Right ventricle myocardium inferior (tissue), 1 donor: ENCODE measurements around the gene DYNC1I1. TPM values are rescaled to one million over a fixed set of nuclear protein-coding genes. Genes with fewer than 3 reads are reported as not detected.
"Not testable (repeated sequence)": the region's sequence is repeated elsewhere in the genome, so short reads cannot be mapped to it uniquely, and the experiment has no call there.

Experiments used
- ATAC-seq: fragments of 200-7000 bp; cut with Tn5 transposase; one replicate; pipeline ENCODE4 v1.9.1; 2020; ENCODE audit warnings: mild to moderate bottlenecking, moderate library complexity
- DNase-seq: peaks from one replicate; pipeline ENCODE4 v3.0.0; 2021; ENCODE audit errors: missing footprints
- intact Hi-C: fragments of 100-400 bp; cut with DNase I; formaldehyde crosslinking; loops from one replicate; pipeline ENCODE4 v1.11.0; 2022
- total RNA-seq: library from RNA; stranded (reverse); fragmentation: NEBNext Ultra II Directional; extraction: Animal tissue kit (Norgen Biotek cat#: 25700); gene quantifications from one replicate; pipeline ENCODE4 v1.2.1, GENCODE V29; 2021
- donor health status: DM: no; HTN: yes; CAD: no; lungs with severe emphysema.

DYNC1I1 gene
- total RNA-seq, 1 donor from 2014 or later: 30.7 TPM

DNA sequence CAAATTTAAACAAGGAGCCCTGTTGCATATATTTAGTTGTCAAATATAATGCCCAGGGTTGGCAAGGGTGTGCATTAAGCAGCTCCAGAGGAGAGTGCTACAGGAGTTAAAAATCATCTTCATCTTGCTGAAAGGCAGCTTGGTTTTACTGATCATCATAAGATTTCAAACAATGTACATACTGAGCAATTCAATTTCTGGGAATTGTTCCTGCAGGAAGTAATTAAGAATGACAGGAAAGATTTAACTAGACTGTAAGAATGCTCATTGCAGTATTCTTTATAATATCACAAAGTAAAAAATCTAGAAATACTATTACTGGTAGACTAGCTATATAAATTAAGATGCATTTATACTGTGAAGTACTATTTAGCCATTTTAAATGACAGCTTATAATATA is 153.6 kb downstream of the DYNC1I1 start:
- DNase-seq (no peak), ATAC-seq (no peak)
- intact Hi-C loops: no loop called here

DNA sequence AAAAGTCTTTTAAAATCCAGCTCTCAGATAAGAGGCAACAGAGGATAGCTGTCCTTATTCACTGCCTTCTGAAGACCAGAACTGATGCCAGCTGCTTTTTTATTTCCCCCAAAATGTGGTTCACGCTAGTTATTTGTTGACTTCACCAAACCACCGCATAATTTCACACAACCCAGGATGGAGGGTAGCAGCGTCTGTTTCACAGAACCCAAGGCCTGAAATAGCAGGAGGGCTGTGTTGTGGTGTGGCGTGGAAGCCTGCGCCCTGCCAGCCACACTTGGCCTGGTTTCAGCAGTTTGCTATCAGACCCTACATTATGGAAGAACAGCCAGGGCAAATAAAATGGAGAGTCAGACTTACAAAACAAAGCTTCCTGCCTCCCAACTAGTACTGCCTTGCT is 155.4 kb downstream of the DYNC1I1 start:
- DNase-seq (no peak), ATAC-seq (peak; percentile 88)
- intact Hi-C loops: no loop called here

DNA sequence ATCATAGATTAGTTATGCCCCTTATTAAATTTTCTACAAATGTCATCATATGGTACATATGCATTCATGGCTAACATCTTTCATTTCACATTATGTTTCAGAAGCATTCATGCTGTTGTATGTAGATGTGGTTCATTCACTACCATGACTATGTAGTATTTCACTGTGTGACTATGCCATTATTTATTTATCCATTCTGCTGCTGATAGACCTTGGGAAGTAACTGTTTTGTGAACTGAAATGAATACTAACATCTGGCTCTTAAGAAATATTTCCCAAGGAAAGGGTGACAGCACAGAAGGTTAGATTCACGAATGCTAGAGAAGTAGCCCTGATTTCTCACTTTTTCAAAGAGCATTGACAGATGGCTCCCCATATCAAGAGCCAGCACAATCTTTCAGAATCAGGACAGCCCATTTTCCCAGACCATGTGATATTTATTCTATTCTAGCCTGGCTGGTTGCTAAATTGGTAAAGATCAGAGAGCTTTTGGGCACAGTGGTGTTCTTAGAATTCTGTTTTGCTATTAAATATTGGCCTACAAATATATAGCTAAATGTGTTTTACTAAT is 157.4 kb downstream of the DYNC1I1 start:
- ATAC-seq (no peak), DNase-seq (no peak)
- intact Hi-C loops: no loop called here

DNA sequence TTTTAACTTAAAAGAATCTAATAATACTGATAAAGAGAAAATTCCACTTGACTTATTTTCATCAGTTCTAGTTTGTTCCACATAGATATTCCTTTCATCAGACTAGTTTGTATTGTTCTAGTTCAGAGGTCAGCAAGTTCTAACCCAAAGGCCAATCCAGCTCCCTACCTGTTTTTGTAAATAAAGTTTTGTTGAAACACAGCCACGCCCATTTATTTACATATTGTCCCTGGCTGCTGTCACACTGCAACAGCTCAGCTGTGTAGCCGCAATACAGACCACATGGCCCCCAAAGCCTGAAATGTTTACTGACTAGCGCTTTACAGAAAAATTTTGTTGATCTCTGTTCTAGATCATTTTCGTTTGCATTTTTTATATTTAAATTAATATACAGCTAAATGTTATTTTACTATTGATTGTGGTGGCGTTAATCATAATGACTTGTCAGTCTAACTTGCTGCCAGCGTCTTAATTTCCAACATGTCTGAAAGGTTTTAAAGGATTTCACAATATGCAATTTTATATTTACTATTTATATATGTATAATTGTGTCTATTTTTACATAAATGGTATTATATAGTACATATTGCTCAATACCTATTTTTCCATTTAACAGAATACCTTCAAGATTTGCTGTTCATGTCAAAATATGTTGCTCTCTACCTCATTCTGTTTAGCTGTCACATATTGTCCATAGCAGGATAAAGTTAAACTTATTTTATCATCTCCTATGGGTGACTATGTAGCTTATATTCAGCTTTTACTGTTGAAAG is 159.3 kb downstream of the DYNC1I1 start:
- ATAC-seq: no peak
- intact Hi-C loops: no loop called here

DNA sequence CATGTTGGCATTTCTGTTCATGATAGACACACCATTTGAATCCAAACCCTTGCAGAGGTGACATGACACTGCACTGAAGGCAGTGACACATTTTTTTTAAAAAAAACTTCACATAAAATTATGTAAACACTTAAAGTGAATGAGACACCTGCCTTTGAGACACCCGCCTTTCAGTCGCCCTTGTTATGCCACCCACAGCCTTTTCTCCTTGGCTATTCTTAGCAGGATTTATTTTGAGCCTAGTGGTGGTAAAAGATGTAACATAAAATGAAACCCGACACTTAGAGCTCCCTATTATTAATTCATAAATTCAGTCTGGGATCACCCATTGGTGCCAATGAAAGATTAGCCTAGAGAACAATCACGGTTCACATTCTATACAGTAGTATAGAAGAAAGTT is 161.3 kb downstream of the DYNC1I1 start:
- intact Hi-C loops: no loop called here
- ATAC-seq (peak; percentile 34), DNase-seq (no peak)

More for the DNA sequence above, 159.3 kb downstream of the DYNC1I1 start:
- no peak for DNase-seq

DNA sequence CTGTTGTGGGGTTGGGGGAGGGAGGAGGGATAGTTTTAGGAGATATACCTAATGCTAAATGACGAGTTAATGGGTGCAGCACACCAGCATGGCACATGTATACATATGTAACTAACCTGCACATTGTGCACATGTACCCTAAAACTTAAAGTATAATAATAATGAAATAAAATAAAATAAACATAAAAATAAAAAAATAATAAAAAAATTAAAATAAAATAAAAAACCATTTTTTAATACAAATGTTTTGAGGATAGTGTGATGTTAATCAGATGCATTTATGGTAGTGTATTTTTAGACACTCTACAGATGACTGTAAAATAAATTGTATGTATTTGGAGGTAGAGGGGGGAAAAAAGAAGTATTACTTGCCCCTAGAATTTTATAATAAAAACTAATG is 172.5 kb downstream of the DYNC1I1 start:
- intact Hi-C loops, DNase-seq: not testable (repeated sequence)

DNA sequence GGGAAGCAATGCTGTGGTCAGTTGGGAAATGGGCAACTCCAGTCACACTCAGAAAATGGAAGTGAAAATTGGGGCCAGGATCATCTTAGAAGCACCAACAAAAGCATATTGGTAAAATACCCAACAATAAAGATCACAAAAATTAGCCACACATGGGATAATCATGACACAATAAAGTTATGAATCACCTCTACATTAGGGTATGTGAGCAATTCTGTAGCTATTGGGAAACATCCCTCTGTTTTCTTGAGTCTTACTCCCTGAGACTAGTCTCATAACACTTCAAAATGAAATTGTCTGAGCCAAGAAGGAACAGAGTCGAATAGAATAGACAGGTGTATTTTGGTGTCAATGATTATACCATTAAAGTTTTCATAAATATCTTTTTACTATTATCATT is 178.3 kb downstream of the DYNC1I1 start:
- DNase-seq (no peak), ATAC-seq (no peak)
- intact Hi-C loops: no loop called here

More for the DNA sequence above, 172.5 kb downstream of the DYNC1I1 start:
- ATAC-seq: not testable (repeated sequence)

DNA sequence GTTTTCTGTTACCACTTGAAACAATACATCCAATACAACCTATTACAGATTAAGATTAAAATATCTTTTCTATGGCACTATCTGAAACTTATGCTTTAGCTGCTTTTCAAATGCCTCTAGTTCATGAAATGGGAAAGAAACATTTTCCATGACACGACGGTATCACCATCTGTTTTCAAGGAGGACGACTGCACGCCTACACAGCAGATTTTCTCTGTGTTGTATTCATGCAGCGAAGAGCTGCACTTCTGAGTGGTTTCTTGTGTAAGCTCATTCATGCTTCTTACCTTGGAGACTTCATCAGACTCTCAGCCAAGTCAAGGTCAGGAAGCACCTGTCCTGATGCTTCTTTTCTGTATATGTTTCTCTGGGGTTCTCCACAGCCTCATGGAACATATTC is 179.2 kb downstream of the DYNC1I1 start:
- ATAC-seq (no peak), DNase-seq (no peak)
- intact Hi-C loops: no loop called here

DNA sequence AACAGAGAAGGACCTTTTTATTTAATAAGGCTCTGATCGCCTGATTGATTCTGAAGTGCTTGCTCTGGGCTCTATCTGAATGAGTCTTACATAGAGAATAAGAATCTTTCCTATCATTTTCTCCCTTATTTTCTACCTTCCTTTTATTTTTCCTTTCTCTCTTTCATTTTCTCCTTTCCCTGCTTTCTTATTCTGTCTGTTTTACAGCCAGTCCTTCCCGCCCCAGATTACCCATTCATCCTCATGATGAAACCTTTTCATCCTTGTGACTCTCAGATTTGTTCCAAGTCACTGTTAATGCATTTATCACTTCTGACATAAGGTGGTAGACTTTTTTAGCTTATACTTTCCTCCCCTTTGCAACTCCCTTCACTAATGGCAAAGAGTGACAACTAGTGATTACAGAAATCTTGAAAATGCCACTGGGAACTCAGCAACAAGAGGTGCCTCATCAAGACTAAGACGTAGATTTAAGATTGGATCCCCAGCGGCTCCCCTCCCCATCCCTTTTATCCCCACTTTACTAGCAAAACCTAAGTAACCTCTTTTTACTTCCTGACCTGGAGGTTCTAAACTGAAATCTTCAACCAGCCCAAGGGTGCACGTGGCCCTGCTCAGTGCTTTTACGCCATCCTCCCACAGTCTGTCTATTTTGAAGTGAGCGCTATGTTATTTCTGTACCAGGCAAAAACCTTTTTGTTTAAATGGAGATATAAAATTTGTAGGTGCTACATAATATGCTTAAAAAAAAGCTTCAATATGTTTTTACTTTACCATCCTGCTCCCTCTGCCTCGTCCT is 179.8 kb downstream of the DYNC1I1 start:
- ATAC-seq: no peak
- intact Hi-C loops: no loop called here
- DNase-seq: no peak

DNA sequence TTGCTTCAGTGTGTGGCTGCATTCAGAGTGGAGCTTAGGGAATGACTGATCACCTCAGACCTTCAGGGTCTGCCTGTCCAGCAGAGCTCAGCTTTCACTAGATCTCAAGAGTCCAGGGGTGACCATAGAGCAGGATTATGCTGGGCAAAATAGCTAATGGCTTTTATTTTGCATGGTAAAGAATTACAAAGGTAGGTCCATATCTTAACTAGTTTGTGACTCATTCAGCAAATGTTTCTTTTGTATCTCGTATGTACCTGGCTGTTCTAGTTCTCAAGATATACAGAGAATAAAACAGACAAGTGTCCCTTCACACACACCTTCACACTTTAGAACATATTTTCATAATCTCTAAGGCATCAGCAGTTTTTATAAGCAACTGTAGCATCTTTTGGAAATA is 180.5 kb downstream of the DYNC1I1 start:
- ATAC-seq (no peak), DNase-seq (no peak)
- intact Hi-C loops: no loop called here

DNA sequence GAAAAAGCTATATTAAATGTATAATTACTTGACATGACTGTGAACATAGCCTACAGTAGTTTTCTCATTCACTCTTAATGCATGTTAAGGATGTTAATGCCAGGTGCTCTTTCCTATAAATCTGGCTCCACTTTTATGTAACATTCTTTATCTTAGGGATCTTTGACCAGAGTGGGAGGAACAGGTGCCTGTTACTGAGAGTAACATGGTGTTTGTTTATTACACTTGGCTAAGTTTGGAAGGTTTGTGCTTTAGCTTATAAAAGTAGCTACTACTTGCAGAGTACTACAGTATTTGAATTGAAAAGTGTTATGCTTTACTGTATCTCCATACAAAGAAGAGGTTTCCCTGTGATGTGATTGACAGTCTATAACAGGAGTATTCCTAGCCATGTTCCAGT is 183.4 kb downstream of the DYNC1I1 start:
- intact Hi-C loops: no loop called here
- ATAC-seq: no peak
- DNase-seq: no peak

DNA sequence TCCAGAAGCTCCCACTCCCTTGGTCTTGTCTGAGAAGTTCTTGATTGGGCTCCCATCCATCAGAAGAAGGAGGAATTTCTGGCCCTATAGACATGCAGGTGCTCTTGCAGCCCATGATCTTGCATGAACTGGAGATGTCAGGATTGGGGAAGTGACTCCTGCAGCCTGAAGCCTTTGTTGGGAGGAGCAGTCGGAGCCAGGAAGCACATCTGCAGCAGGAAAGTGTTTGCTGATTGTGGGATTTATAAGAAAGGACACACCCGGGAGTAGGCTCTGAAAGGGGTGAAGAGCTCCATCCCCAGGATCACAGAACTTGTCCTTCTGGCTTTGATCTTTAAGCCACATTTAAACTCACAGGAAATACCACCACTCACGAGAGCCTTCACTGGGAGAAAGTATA is 185.2 kb downstream of the DYNC1I1 start:
- DNase-seq: no peak
- ATAC-seq: no peak
- intact Hi-C loops: no loop called here

DNA sequence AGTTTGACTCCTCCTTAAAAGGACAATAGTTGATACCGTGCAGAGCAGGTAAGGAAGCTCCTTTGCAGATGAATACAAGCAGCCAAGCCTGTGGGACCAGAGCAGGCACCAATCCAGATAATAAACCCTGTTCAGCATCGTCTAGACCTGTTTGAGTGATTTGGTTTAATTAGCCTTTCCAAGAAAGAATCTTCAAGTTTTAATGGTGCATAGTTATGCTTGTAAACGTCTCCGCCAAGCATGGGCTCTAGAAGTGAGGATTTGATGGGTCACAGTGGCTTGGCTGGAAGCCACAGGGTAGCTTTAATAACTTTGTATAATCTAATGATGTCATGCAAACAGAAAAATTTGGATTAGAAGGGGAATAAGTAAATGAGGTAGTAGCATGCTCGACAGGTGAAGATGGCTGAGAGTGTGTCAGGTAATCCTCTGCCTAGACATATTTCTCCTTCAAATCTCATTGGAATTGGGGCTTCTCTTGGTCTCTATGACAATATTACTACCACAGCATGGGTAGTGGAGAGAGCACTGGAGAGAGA is 188.4 kb downstream of the DYNC1I1 start:
- intact Hi-C loops: no loop called here
- DNase-seq: no peak
- ATAC-seq: no peak

DNA sequence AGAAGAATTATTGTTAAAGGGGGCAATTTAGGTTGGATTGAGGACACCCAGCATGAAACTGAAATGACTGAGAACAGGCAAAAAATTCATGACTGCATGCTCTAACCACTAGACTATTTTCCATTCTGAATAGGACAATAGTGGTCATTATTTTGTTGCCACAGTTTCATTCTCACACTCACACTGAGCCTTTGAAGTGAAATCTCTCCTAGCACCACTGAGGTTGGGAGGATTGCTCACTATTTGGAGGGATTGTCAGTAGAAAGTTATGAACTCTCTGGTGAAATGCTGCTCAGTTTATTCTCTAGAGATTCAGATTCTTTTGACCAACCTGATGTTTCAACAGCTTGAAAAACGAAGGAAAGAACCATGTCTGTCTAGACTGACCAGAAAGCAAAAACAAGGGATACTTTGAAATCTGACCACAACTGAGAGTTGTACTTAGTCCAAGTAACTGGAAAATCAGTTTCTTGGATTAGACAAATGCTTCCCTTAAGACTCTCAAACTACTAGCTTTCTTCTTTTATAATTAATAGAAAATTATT is 191.2 kb downstream of the DYNC1I1 start:
- no peak for DNase-seq
- intact Hi-C loops: no loop called here
- no peak for ATAC-seq

DNA sequence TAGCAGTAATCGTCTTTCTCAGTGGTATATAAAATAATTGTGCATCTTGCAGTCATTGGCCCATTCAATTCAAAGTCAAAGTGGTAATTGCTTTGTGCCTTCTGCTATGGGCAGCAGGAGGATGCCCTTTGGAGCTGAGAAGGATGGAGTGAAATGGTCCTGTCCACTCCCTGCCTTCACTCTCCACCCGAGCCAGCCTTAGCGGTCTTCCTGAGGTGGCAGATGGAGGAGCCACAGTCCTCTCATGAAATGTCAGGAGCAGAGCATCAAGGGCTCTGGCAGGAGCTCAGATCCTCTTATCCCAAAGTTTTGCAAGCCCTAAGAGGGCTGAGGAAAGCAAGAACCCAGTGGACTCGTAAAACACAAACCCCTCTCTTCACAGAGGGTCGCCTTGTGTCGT is 199.4 kb downstream of the DYNC1I1 start:
- no peak for ATAC-seq
- intact Hi-C loops: no loop called here
- DNase-seq: no peak

DNA sequence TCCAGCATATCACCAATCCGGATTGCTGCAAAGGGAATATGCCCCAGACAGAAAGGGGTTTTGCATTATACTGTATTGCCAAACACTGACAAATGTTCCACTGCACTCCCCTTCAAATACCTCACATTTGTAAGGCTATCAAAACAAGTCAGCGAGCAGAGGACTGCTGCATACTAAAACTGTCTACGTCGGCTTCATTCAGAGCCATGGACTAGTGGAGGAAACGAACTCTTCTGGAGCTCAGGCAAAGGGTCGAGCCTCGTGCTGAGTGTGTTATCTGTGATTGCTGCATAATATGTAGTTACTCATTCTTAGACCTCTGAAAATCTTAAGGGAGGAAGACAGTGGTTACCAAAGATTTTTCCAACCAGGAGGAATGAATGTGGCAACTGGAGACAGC is 200.2 kb downstream of the DYNC1I1 start:
- no peak for ATAC-seq
- DNase-seq: no peak
- intact Hi-C loops: no loop called here

DNA sequence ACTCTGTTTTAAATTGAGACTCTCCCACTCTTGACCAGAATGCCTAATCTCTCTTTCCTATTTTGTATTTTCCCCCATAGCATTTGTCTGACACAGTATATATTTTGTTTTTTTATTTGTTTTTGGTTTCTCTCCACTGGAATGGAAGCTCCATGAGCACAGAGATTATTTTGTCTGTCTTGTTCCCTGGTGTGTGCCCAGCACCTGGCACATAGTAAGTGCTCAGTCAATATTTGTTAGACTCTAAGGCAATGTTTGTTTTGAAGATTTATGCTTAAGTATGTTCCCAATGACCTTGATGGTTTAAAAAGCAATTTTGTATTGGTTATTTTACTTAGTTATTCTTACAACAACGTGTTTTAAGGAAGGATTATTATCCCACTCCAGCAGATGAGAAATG is 201.8 kb downstream of the DYNC1I1 start:
- intact Hi-C loops: no loop called here
- DNase-seq (no peak), ATAC-seq (no peak)

DNA sequence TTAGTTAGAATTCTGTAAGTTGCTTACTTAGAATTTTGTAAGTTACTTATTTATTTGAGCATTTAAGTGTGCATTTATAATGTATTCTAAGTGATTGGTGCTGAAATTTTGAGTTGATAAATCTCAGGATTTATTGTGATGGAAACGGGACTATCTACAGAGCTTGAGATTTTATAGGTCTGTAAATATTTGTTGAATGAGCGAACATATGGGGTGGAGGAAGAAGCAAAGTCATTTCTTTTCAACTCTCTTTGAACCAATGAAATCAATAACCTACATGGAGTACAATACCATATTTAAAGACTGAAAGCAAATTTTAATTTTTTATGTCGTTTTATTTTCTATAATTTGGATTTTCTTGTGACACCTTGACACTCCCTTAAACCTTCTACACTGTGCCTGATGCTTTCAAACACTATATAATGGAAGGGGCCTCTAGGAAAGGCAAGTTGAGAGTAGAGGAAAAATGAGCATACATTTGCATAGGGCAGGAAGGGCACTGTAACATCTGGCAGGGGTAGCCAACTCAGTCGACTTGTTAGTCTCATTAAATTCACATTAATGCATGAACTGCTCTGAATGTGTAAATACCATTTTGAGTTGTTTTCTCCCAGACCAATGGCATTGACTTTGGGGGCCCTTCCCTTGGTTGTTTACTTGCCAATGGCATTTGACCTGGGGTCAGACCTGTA is 204.2 kb downstream of the DYNC1I1 start:
- no peak for DNase-seq
- intact Hi-C loops: no loop called here
- no peak for ATAC-seq

DNA sequence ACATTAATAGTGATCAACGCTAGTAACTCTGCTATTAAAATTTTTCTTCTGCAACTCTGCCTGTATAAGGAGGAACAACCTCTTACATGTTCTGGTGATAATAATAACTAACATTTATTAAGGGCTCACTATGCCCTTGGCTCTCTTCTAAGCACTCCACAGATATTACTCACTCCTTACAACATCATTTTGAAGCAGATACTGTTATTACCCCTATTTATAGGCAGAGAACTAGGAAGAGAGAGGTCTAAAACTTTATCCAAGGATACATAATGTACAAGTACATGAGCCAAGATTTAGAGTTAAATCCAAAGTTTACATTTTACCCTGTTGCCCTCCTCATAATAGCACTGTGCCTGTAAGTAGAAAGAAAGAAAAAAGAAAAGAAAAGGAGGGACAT is 205.6 kb downstream of the DYNC1I1 start:
- no peak for ATAC-seq
- intact Hi-C loops: no loop called here
- DNase-seq: no peak
